HCT116 (cell line): ENCODE measurements around the gene HEATR3. TPM values are rescaled to one million over a fixed set of nuclear protein-coding genes. Genes with fewer than 3 reads are reported as not detected.
"Not testable (repeated sequence)": the region's sequence is repeated elsewhere in the genome, so short reads cannot be mapped to it uniquely, and the experiment has no call there.

Experiments used
- ATAC-seq: fragments of 200-7000 bp; cut with Tn5 transposase; 2 replicates; pipeline ENCODE4 v1.9.1; 2020; ENCODE audit warnings: mild to moderate bottlenecking, moderate library complexity
- BruUV-seq: library from RNA; stranded (reverse); fragments of 400-500 nt; replicated peaks from 2 replicates; lab custom pipeline; 2021; lab: Mats Ljungman, UMichigan
- CTCF ChIA-PET: fragments of 300-600 bp; sonication (Branson Sonifier 250); formaldehyde crosslinking; loops from one replicate; lab custom pipeline; 2021; ENCODE audit warnings: antibody characterized with exemption; lab: Charles Lee
- POLR2A ChIA-PET: fragments of 300-600, 350-600 bp; sonication (Branson Sonifier 250); formaldehyde crosslinking; loops from one replicate; lab custom pipeline; 2021; ENCODE audit warnings: antibody characterized with exemption; lab: Charles Lee
- RAD21 ChIA-PET, 2 experiments: fragments of 300-600 bp; sonication (Branson Sonifier 250); formaldehyde crosslinking; loops; one replicate each; lab custom pipeline; 2023; ENCODE audit warnings: low total read pairs in 2 of 2; ENCODE audit not compliant: uncharacterized antibody in 2 of 2, unreplicated experiment in 2 of 2, low non-redundant PET in 1 of 2; lab: Charles Lee
- DNase-seq: peaks from one replicate; pipeline ENCODE4 v3.0.0-alpha.2; 2010; ENCODE audit warnings: low read depth, low spot score
- H2AFZ ChIP-seq: fragments of 200-600 bp; shearing (Covaris generic), sonication (generic); 2 replicates; pipeline ENCODE4 v1.6.1; 2017; ENCODE audit warnings: low read depth, mixed run types, mixed read lengths, antibody characterized with exemption, low read length; ENCODE audit not compliant: poor library complexity, severe bottlenecking
- H3K27ac ChIP-seq: 2 replicates; pipeline ENCODE4 v1.5.1; 2012; ENCODE audit warnings: low read depth, low read length
- H3K27me3 ChIP-seq: fragments of 200-600 bp; sonication (generic); 2 replicates; pipeline ENCODE4 v1.6.1; 2016; ENCODE audit warnings: mixed run types, low read length, mixed read lengths; ENCODE audit not compliant: insufficient read depth
- H3K36me3 ChIP-seq, 2 experiments: fragments of 200-500 bp in 1 of 2; fragments of 200-600 bp in 1 of 2; sonication (Bioruptor generic) in 1 of 2; sonication (generic) in 1 of 2; 2 replicates each; pipeline versions ENCODE4 v1.5.1 to v1.6.1; 2014 to 2016; ENCODE audit warnings: low read length in 2 of 2, inconsistent platforms in 1 of 2, mixed read lengths in 1 of 2, mixed run types in 1 of 2; ENCODE audit not compliant: insufficient read depth in 2 of 2, control insufficient read depth in 1 of 2
- H3K4me1 ChIP-seq, 2 experiments: fragments of 200-600 bp in 1 of 2; sonication (generic) in 1 of 2; 2 replicates each; pipeline versions ENCODE4 v1.5.1 to v1.6.1; 2012 to 2017; ENCODE audit warnings: low read length in 2 of 2, inconsistent platforms in 1 of 2, mild to moderate bottlenecking in 1 of 2, mixed read lengths in 1 of 2, mixed run types in 1 of 2, moderate library complexity in 1 of 2; ENCODE audit not compliant: insufficient read depth in 2 of 2, control insufficient read depth in 1 of 2
- H3K4me2 ChIP-seq: fragments of 200-600 bp; sonication (generic); 2 replicates; pipeline ENCODE4 v1.6.1; 2017; ENCODE audit warnings: mixed run types, low read length, mixed read lengths
- H3K4me3 ChIP-seq, 2 experiments: fragments of 200-600 bp in 1 of 2; sonication (generic) in 1 of 2; replicated peaks in 1 of 2; 2 replicates each; pipeline ENCODE4 v1.5.1; 2011 to 2016; ENCODE audit warnings: low read length in 2 of 2, control low read depth in 1 of 2, low read depth in 1 of 2, mild to moderate bottlenecking in 1 of 2, mixed read lengths in 1 of 2, mixed run types in 1 of 2
- H3K79me2 ChIP-seq: fragments of 200-600 bp; sonication (generic); 2 replicates; pipeline ENCODE4 v1.6.1; 2017; ENCODE audit warnings: mild to moderate bottlenecking, mixed run types, low read length, moderate library complexity, mixed read lengths; ENCODE audit not compliant: insufficient read depth
- H3K9ac ChIP-seq: fragments of 200-600 bp; sonication (generic); 2 replicates; pipeline ENCODE4 v1.6.1; 2016; ENCODE audit warnings: low read length, mixed read lengths
- H3K9me2 ChIP-seq: fragments of 200-600 bp; sonication (generic), shearing (Covaris generic); 2 replicates; pipeline ENCODE4 v1.6.1; 2017; ENCODE audit warnings: mixed run types, mild to moderate bottlenecking, moderate library complexity; ENCODE audit not compliant: insufficient read depth
- H3K9me3 ChIP-seq, 2 experiments: fragments of 200-500 bp in 1 of 2; fragments of 200-600 bp in 1 of 2; sonication (Bioruptor generic) in 1 of 2; sonication (generic) in 1 of 2; 2 replicates each; pipeline ENCODE4 v1.6.1; 2014 to 2017; ENCODE audit warnings: low read length in 2 of 2, mixed read lengths in 2 of 2, inconsistent platforms in 1 of 2, low read depth in 1 of 2, mild to moderate bottlenecking in 1 of 2, mixed run types in 1 of 2, moderate library complexity in 1 of 2; ENCODE audit not compliant: control insufficient read depth in 1 of 2, insufficient read depth in 1 of 2
- H4K20me1 ChIP-seq: fragments of 200-600 bp; sonication (generic), shearing (Covaris generic); 2 replicates; pipeline ENCODE4 v1.6.1; 2017; ENCODE audit warnings: mixed run types, mild to moderate bottlenecking, moderate library complexity; ENCODE audit not compliant: insufficient read depth
- CEBPB ChIP-seq: IDR thresholded peaks from 2 replicates; pipeline ENCODE4 v1.6.1; 2012; ENCODE audit warnings: low read depth
- EZH2phosphoT487 ChIP-seq: fragments of 200-600 bp; IDR thresholded peaks from 2 replicates; pipeline ENCODE4 v1.6.1; 2018; ENCODE audit warnings: antibody characterized with exemption, borderline replicate concordance
- FOSL1 ChIP-seq: IDR thresholded peaks from 2 replicates; pipeline ENCODE4 v1.6.1; 2012; ENCODE audit warnings: low read depth
- JUND ChIP-seq: IDR thresholded peaks from 2 replicates; pipeline ENCODE4 v1.6.1; 2012
- POLR2A ChIP-seq: IDR thresholded peaks from 2 replicates; pipeline ENCODE4 v1.7.0; 2011; ENCODE audit warnings: borderline replicate concordance; ENCODE audit not compliant: insufficient read depth, insufficient read length; ENCODE audit errors: extremely low read depth
- SP1 ChIP-seq: IDR thresholded peaks from 2 replicates; pipeline ENCODE4 v1.6.1; 2012; ENCODE audit warnings: low read depth
- SRF ChIP-seq: IDR thresholded peaks from 2 replicates; pipeline ENCODE4 v1.6.1; 2012; ENCODE audit warnings: low read depth
- TCF7L2 ChIP-seq: IDR thresholded peaks from 2 replicates; pipeline ENCODE4 v1.7.0; 2011; ENCODE audit warnings: borderline replicate concordance, inconsistent platforms; ENCODE audit not compliant: insufficient read depth, insufficient read length; ENCODE audit errors: extremely low read depth
- ZFX ChIP-seq: fragments of 450-650 bp; IDR thresholded peaks from 2 replicates; pipeline ENCODE4 v1.6.1; 2017
- ZNF274 ChIP-seq: fragments of 200-500 bp; sonication (Bioruptor generic); IDR thresholded peaks from 2 replicates; pipeline ENCODE4 v1.6.1; 2014; ENCODE audit warnings: mild to moderate bottlenecking, low read depth, low read length, inconsistent platforms
- intact Hi-C: fragments of 100-400 bp; cut with micrococcal nuclease; formaldehyde crosslinking; loops from 2 replicates; pipeline ENCODE4 v1.10.0; 2022
- total RNA-seq: library from RNA; stranded (reverse); gene quantifications from one replicate; pipeline ENCODE4 v1.2.1, GENCODE V29; 2021; ENCODE audit not compliant: unreplicated experiment
- TF ChIP-seq, protein P1 (sequence below): IDR thresholded peaks from 2 replicates; pipeline ENCODE4 v1.6.1; 2012
- TF ChIP-seq, protein P2 (sequence below): IDR thresholded peaks from 2 replicates; pipeline ENCODE4 v1.6.1; 2011; ENCODE audit warnings: mild to moderate bottlenecking, low read length, moderate library complexity; ENCODE audit not compliant: insufficient replicate concordance; ENCODE audit errors: extremely low read depth
- TF ChIP-seq, protein P3 (sequence below): IDR thresholded peaks from 2 replicates; pipeline ENCODE4 v1.6.1; 2012

HEATR3 gene
- total RNA-seq, 1 experiment from 2014 or later: 16.3 TPM

DNA sequence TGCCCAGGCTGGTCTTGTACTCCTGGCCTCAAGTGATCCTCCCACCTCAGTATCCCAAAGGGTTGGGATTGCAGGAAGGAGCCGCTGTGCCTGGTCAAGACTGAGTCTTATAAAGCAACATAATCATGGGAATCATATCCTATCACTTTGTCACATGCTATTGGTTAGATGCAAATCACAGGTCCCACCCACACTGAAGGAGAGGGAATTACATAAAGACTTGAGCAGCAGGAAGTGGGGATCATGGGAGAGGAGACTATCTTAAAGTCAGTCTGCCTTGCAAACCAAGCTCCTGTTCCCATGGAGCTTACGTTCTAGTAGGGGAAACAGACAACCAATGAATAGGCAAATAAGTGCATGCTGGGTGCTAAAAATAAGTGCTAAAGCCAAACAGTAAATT, 59.0 kb downstream of the HEATR3 start (continued):
- TF ChIP-seq, protein P1, sequence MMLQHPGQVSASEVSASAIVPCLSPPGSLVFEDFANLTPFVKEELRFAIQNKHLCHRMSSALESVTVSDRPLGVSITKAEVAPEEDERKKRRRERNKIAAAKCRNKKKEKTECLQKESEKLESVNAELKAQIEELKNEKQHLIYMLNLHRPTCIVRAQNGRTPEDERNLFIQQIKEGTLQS: no peak
- no peak for TF ChIP-seq SRF

DNA sequence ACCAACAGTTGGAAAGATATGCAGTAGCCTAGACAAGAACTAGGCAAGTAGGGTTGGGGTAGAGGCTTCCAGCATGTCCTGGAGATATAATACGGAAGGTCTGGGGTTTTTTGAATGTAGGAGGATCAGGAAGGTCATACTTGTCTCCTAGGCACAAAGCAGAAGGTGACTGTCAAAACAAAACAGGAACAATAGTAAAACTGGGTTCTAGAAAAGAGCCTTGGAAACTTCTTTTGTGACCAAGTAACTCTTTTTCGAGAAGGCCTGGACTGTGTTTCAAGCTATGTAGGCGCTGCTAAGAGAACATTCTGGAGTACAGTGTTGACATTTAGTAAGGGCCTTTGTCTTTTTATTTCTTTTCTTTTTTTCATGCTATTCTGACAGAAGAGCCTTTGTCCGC, 60.4 kb downstream of the HEATR3 start:
- Histone ChIP-seq H3K36me3 (no peaks in the 10 kb centered on the region), H4K20me1 (no peaks in the 10 kb centered on the region), H3K79me2 (no peaks in the 10 kb centered on the region), H3K27me3 (no peaks in the 10 kb centered on the region), H3K4me3 (no peak overlapping the region), H3K4me2 (no peak overlapping the region), H2AFZ (no peak overlapping the region), H3K4me1 (no peaks in the 10 kb centered on the region), H3K27ac (no peak overlapping the region), H3K9me3 (no peaks in the 10 kb centered on the region), H3K9ac (no peak overlapping the region), H3K9me2 (no peaks in the 10 kb centered on the region)
- ChIA-PET RAD21 (no interaction called here), CTCF (no interaction called here), POLR2A (no interaction called here)
- intact Hi-C loops: no loop called here
- TF ChIP-seq ZNF274 (no peak), EZH2phosphoT487 (no peak), CEBPB (no peak), SP1 (no peak), SRF (no peak), POLR2A (no peak), JUND (no peak), FOSL1 (no peak), TCF7L2 (no peak), ZFX (no peak)
- TF ChIP-seq, protein P1: no peak
- TF ChIP-seq, protein P2, sequence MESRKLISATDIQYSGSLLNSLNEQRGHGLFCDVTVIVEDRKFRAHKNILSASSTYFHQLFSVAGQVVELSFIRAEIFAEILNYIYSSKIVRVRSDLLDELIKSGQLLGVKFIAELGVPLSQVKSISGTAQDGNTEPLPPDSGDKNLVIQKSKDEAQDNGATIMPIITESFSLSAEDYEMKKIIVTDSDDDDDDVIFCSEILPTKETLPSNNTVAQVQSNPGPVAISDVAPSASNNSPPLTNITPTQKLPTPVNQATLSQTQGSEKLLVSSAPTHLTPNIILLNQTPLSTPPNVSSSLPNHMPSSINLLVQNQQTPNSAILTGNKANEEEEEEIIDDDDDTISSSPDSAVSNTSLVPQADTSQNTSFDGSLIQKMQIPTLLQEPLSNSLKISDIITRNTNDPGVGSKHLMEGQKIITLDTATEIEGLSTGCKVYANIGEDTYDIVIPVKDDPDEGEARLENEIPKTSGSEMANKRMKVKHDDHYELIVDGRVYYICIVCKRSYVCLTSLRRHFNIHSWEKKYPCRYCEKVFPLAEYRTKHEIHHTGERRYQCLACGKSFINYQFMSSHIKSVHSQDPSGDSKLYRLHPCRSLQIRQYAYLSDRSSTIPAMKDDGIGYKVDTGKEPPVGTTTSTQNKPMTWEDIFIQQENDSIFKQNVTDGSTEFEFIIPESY: no peak
- TF ChIP-seq, protein P3, sequence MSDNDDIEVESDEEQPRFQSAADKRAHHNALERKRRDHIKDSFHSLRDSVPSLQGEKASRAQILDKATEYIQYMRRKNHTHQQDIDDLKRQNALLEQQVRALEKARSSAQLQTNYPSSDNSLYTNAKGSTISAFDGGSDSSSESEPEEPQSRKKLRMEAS: no peak
- no peak for DNase-seq
- no TSS peak for BruUV-seq
- ATAC-seq: no peak

DNA sequence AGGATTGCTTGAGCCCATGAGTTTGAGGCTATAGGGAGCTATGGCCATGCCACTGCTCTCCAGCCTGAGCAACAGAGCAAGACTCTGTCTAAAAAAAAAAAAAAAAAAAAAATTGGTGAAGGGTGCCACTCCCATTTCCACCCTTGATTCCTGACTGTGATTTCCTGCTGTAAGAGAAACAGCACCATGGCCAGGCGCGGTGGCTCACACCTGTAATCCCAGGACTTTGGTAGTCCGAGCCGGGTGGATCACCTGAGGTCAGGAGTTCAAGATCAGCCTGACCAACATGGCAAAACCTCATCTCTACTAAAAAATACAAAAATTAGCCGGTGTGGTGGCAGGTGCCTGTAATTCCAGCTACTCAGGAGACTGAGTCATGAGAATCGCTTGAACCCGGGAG, 66.8 kb downstream of the HEATR3 start:
- CTCF ChIA-PET, POLR2A ChIA-PET: not testable (repeated sequence)
- intact Hi-C loops: loop anchor here (10.0 kb wide), 1 partner anchor 542 kb away; no protein-coding TSS in a partner anchor

More for the DNA sequence above, 66.8 kb downstream of the HEATR3 start:
- ATAC-seq, H3K4me3 ChIP-seq, BruUV-seq, H3K36me3 ChIP-seq, H3K4me2 ChIP-seq, H4K20me1 ChIP-seq, RAD21 ChIA-PET, H3K4me1 ChIP-seq, DNase-seq, H3K79me2 ChIP-seq, H3K27ac ChIP-seq, H2AFZ ChIP-seq, H3K27me3 ChIP-seq, H3K9ac ChIP-seq, H3K9me2 ChIP-seq, H3K9me3 ChIP-seq: not testable (repeated sequence)
